ENCODE data around the gene SMO.

GRCh38 chr7:129247087-129247486 lies 58.7 kb downstream of the SMO start:
- TF ChIP-seq CTCF (conservative IDR thresholded peaks at IDR 0.05; ENCODE audit: low read depth, low read length): no peak
- no peak for TF ChIP-seq EZH2 (IDR thresholded peaks at IDR 0.05; ENCODE audit: low read length, unreplicated experiment)
